Psoas muscle (tissue), 8 donors: ENCODE measurements around the gene ZNF14. TPM values are rescaled to one million over a fixed set of nuclear protein-coding genes. Genes with fewer than 3 reads are reported as not detected.

Source experiments
- ATAC-seq, 4 donors: fragments of 200-7000 bp; cut with Tn5 transposase; one replicate each; pipeline ENCODE4 v1.9.1; 2020; ENCODE audit warnings: moderate library complexity in 3 of 4, mild to moderate bottlenecking in 2 of 4
- DNase-seq, 2 donors: peaks; one replicate each; pipeline ENCODE4 v3.0.0-alpha.2; 2020
- H3K27ac ChIP-seq: fragments of 200-600 bp; one replicate; pipeline ENCODE4 v1.8.0; 2022
- H3K27me3 ChIP-seq, 3 donors: fragments of 200-600 bp in 1 of 3; one replicate each; pipeline versions ENCODE4 v1.6.1 to v1.8.0; 2013 to 2022; ENCODE audit warnings: low read length in 2 of 3, mild to moderate bottlenecking in 2 of 3, moderate library complexity in 1 of 3; ENCODE audit not compliant: insufficient read depth in 3 of 3
- H3K36me3 ChIP-seq, 2 donors: fragments of 200-600 bp in 1 of 2; one replicate each; pipeline versions ENCODE4 v1.6.1 to v1.8.0; 2013 to 2022; ENCODE audit warnings: low read depth in 1 of 2, mild to moderate bottlenecking in 1 of 2, moderate library complexity in 1 of 2; ENCODE audit not compliant: insufficient read depth in 1 of 2
- H3K4me1 ChIP-seq: fragments of 200-600 bp; one replicate; pipeline ENCODE4 v1.8.0; 2022
- H3K4me3 ChIP-seq: fragments of 200-600 bp; one replicate; pipeline ENCODE4 v1.8.0; 2022; ENCODE audit warnings: mild to moderate bottlenecking
- H3K9me3 ChIP-seq: fragments of 200-600 bp; one replicate; pipeline ENCODE4 v1.8.0; 2022
- CTCF ChIP-seq: fragments of 200-600 bp; IDR thresholded peaks from one replicate; pipeline ENCODE4 v1.8.0; 2022; ENCODE audit warnings: antibody characterized with exemption
- WGBS, 3 donors: extraction: QIAGEN DNeasy Blood & Tissue Kit; methylation state at CpG; one replicate each; pipeline versions ENCODE4 v1.1.6 to v1.1.7; 2013; 5-methylcytosine and 5-hydroxymethylcytosine counted together
- intact Hi-C, 2 donors: fragments of 100-400 bp; cut with DNase I; formaldehyde crosslinking; loops; one replicate each; pipeline versions ENCODE4 v1.11.0 to v1.14.2; 2022
- polyA plus RNA-seq, 3 donors: library from polyadenylated mRNA; stranded (reverse); fragments of 200-250 nt; gene quantifications; one replicate each; pipeline ENCODE4 v1.2.3, GENCODE V29; 2013
- total RNA-seq, 4 donors: library from RNA; stranded (reverse); fragmentation: NEBNext Ultra II Directional in 2 of 4; extraction: Animal tissue kit (Norgen Biotek cat#: 25700) in 2 of 4; gene quantifications; one replicate each; pipeline versions ENCODE4 v1.2.1 to v1.2.4, GENCODE V29; 2021 to 2023
- donor health status: healthy with polysubstance abuse.
- donor health status: DM: no; HTN: no; CAD: no; lungs with moderate emphysema.
- donor health status: Bipolar disorder and iron deficiency.
- donor health status: healthy.
- donor health status: DM: yes; HTN: yes; CAD: no.
- donor health status: DM: no; HTN: no; CAD: no.
- donor health status: DM: no; HTN: no; CAD: no.
- donor health status: DM: yes; HTN: yes; CAD: no.

ZNF14 gene
- total and polyA plus RNA-seq, 7 donors: 1.0 to 3.4 (median 1.9) TPM

- no peak for TF ChIP-seq CTCF
- Histone ChIP-seq H3K27me3 (no peaks in the 10 kb centered on the region), H3K36me3 (peaks cover 17 to 40% of the 10 kb centered on the region in 2 donors), H3K9me3 (peaks cover 8% of the 10 kb centered on the region), H3K27ac (no peak overlapping the region), H3K4me3 (no peak overlapping the region), H3K4me1 (no peaks in the 10 kb centered on the region)
- intact Hi-C loops: no loop called here
- WGBS, 3 donors: 94 to 97% (median 96%) methylated on average over 20 of the region's 20 CpGs
- no peak for DNase-seq
- ATAC-seq: no peak
Observed at GRCh38 chr19:19679176-19680073, 53.5 kb downstream of the ZNF14 start.

GRCh38 chr19:19677579-19677978, 55.3 kb downstream of the ZNF14 start:
- Histone ChIP-seq H3K27me3 (no peaks in the 10 kb centered on the region), H3K4me3 (no peak overlapping the region), H3K4me1 (no peaks in the 10 kb centered on the region), H3K27ac (no peak overlapping the region), H3K36me3 (peaks cover 17 to 40% of the 10 kb centered on the region in 2 donors), H3K9me3 (peaks cover 8% of the 10 kb centered on the region)
- DNase-seq (no peak), ATAC-seq (no peak)
- intact Hi-C loops: no loop called here
- 88 to 91% (median 89%) methylated on average over 7 of the region's 7 CpGs for WGBS, 3 donors
- TF ChIP-seq CTCF: no peak

- Histone ChIP-seq H3K27ac (no peak overlapping the region), H3K4me1 (peaks cover 2% of the 10 kb centered on the region), H3K36me3 (peaks cover 9 to 24% of the 10 kb centered on the region in 2 donors), H3K9me3 (peaks cover 7% of the 10 kb centered on the region), H3K27me3 (no peaks in the 10 kb centered on the region), H3K4me3 (no peak overlapping the region)
- DNase-seq (no peak), ATAC-seq (no peak)
- intact Hi-C loops: no loop called here
- no peak for TF ChIP-seq CTCF
- WGBS, 3 donors: 96 to 99% (median 98%) methylated on average over 6 of the region's 6 CpGs
Observed at GRCh38 chr19:19674315-19674714, 58.6 kb downstream of the ZNF14 start.

GRCh38 chr19:19672816-19673215, 60.1 kb downstream of the ZNF14 start:
- TF ChIP-seq CTCF: no peak
- H3K27me3 ChIP-seq: no peaks in the 10 kb centered on the region
- no peaks in the 10 kb centered on the region for H3K9me3 ChIP-seq
- ATAC-seq (no peak), DNase-seq (no peak)
- intact Hi-C loops: no loop called here
- 95 to 99% (median 96%) methylated on average over 3 of the region's 3 CpGs for WGBS, 3 donors
- peaks cover 4% of the 10 kb centered on the region for H3K4me1 ChIP-seq
- no peak overlapping the region for H3K4me3 ChIP-seq
- H3K27ac ChIP-seq: no peak overlapping the region
- peaks cover 4 to 9% of the 10 kb centered on the region in 2 donors for H3K36me3 ChIP-seq
